GM12878 (cell line): ENCODE measurements around the gene SOBP. TPM values are rescaled to one million over a fixed set of nuclear protein-coding genes. Genes with fewer than 3 reads are reported as not detected.

Experiments used
- ATAC-seq: fragments of 200-7000 bp; cut with Tn5 transposase; 3 replicates; pipeline ENCODE4 v1.9.1; 2020; ENCODE audit warnings: mild to moderate bottlenecking, moderate library complexity
- BruUV-seq: library from RNA; stranded (reverse); fragments of 400-500 nt; replicated peaks from 2 replicates; lab custom pipeline; 2021; lab: Mats Ljungman, UMichigan
- CTCF ChIA-PET: fragments of 300-600 bp; sonication (Branson Sonifier 250); formaldehyde crosslinking; extraction: SDS; loops from one replicate; lab custom pipeline; 2021; ENCODE audit warnings: inconsistent platforms; lab: Yijun Ruan, JAX
- POLR2A ChIA-PET: fragments of 350-600 bp; formaldehyde crosslinking; extraction: SDS; loops from one replicate; lab custom pipeline; 2021; ENCODE audit warnings: inconsistent platforms; lab: Charles Lee
- RAD21 ChIA-PET: fragments of 300-600 bp; sonication (Branson Sonifier 250); formaldehyde crosslinking; loops from one replicate; lab custom pipeline; 2023; ENCODE audit warnings: antibody characterized with exemption; ENCODE audit not compliant: unreplicated experiment; lab: Charles Lee
- SMC1A ChIA-PET: fragments of 300-600 bp; sonication (Branson Sonifier 250); formaldehyde crosslinking; loops from one replicate; lab custom pipeline; 2023; ENCODE audit not compliant: unreplicated experiment, uncharacterized antibody; lab: Charles Lee
- DNase-seq: peaks from one replicate; pipeline ENCODE4 v3.0.0-alpha.2; 2011; ENCODE audit warnings: low read depth, low spot score
- FAIRE-seq: peaks from 3 replicates; lab custom pipeline; 2011; peaks lifted over from hg19 to GRCh38; lab: Jason Lieb, UNC
- H2AFZ ChIP-seq: 2 replicates; pipeline ENCODE4 v1.6.0; 2011; ENCODE audit warnings: low read depth, low read length, control low read depth; ENCODE audit not compliant: control insufficient read depth
- H3K27ac ChIP-seq: 2 replicates; pipeline ENCODE4 v1.5.1; 2011; ENCODE audit warnings: control low read depth; ENCODE audit not compliant: control insufficient read depth, insufficient read depth
- H3K27me3 ChIP-seq, 2 experiments: replicated peaks in 1 of 2; 2 replicates each; pipeline versions ENCODE4 v1.6.0 to v1.6.1; 2011; ENCODE audit warnings: low read length in 1 of 2; ENCODE audit not compliant: control insufficient read depth in 2 of 2, insufficient read depth in 2 of 2
- H3K36me3 ChIP-seq, 2 experiments: 2 replicates each; pipeline ENCODE4 v1.5.1; 2011; ENCODE audit warnings: low read length in 1 of 2; ENCODE audit not compliant: control insufficient read depth in 2 of 2, insufficient read depth in 2 of 2
- H3K4me1 ChIP-seq: 2 replicates; pipeline ENCODE4 v1.6.1; 2011; ENCODE audit warnings: mild to moderate bottlenecking, low read length, moderate library complexity, mixed read lengths; ENCODE audit not compliant: control insufficient read depth, insufficient read depth
- H3K4me2 ChIP-seq: 2 replicates; pipeline ENCODE4 v1.6.0; 2011; ENCODE audit warnings: control low read depth; ENCODE audit not compliant: control insufficient read depth, insufficient read depth
- H3K4me3 ChIP-seq: fragments of 200-600 bp; sonication (generic); 2 replicates; pipeline ENCODE4 v1.5.1; 2016
- H3K79me2 ChIP-seq: 2 replicates; pipeline ENCODE4 v1.6.0; 2011; ENCODE audit warnings: low read length; ENCODE audit not compliant: control insufficient read depth, insufficient read depth
- H3K9ac ChIP-seq: 2 replicates; pipeline ENCODE4 v1.8.0; 2011; ENCODE audit warnings: low read length, control low read depth, mixed read lengths; ENCODE audit not compliant: control insufficient read depth, insufficient read depth
- H3K9me3 ChIP-seq: replicated peaks from 3 replicates; pipeline ENCODE4 v1.5.1; 2011; ENCODE audit warnings: mild to moderate bottlenecking, low read length; ENCODE audit not compliant: control insufficient read depth, insufficient read depth
- H4K20me1 ChIP-seq: 2 replicates; pipeline ENCODE4 v1.6.0; 2011; ENCODE audit not compliant: control insufficient read depth, insufficient read depth
- ATF7 ChIP-seq: fragments of 450-650 bp; IDR thresholded peaks from 2 replicates; pipeline ENCODE4 v1.6.1; 2016; ENCODE audit warnings: low read depth, mild to moderate bottlenecking
- FOXK2 ChIP-seq: fragments of 450-650 bp; IDR thresholded peaks from 2 replicates; pipeline ENCODE4 v1.6.1; 2017; ENCODE audit warnings: mild to moderate bottlenecking, moderate library complexity
- JUNB ChIP-seq: IDR thresholded peaks from 2 replicates; pipeline ENCODE4 v1.6.1; 2016; ENCODE audit warnings: antibody characterized with exemption, mild to moderate bottlenecking
- RAD51 ChIP-seq: fragments of 450-650 bp; IDR thresholded peaks from 2 replicates; pipeline ENCODE4 v1.6.1; 2016; ENCODE audit warnings: moderate library complexity, mild to moderate bottlenecking, inconsistent platforms
- RELB ChIP-seq: fragments of 450-650 bp; IDR thresholded peaks from 2 replicates; pipeline ENCODE4 v1.6.1; 2017; ENCODE audit warnings: low read depth, mild to moderate bottlenecking, moderate library complexity
- RUNX3 ChIP-seq: IDR thresholded peaks from 2 replicates; pipeline ENCODE4 v1.6.1; 2012; ENCODE audit warnings: low read length, inconsistent platforms
- SIN3A ChIP-seq: IDR thresholded peaks from 2 replicates; pipeline ENCODE4 v1.6.1; 2012; ENCODE audit warnings: low read depth, low read length, improper control_type of control experiment
- WRNIP1 ChIP-seq: IDR thresholded peaks from 2 replicates; pipeline ENCODE4 v1.6.1; 2011; ENCODE audit warnings: low read depth, low read length, improper control_type of control experiment, borderline replicate concordance
- ZNF687 ChIP-seq: fragments of 450-650 bp; IDR thresholded peaks from 2 replicates; pipeline ENCODE4 v1.6.1; 2017; ENCODE audit warnings: mild to moderate bottlenecking, moderate library complexity
- WGBS: methylation state at CpG from one replicate; pipeline ENCODE4 v1.1.6; 2016; ENCODE audit warnings: low lambda C conversion rate; ENCODE audit not compliant: insufficient replicate concordance, insufficient coverage; ENCODE audit errors: missing lambda C conversion rate; 5-methylcytosine and 5-hydroxymethylcytosine counted together
- in situ Hi-C: fragments of 300-500 bp; cut with MboI; formaldehyde crosslinking; loops from 9 replicates; pipeline ENCODE4 v1.14.3; 2018; ENCODE audit warnings: mixed read lengths
- intact Hi-C: fragments of 100-400 bp; cut with micrococcal nuclease; formaldehyde crosslinking; loops from one replicate; pipeline ENCODE4 v1.14.2; 2022; ENCODE audit not compliant: unreplicated experiment
- polyA plus RNA-seq, 11 experiments: library from polyadenylated mRNA; depleted of rRNA in 4 of 11; unstranded in 6 of 11; stranded (reverse) in 5 of 11; fragments of >200 nt; fragmentation: Nextera tagmentation in 4 of 11; fragmentation: Illumina TruSeq in 1 of 11; extraction: Ambion mirVana in 4 of 11; extraction: Trizol in 1 of 11; gene quantifications; 1 replicate in 1 of 11; 2 replicates in 10 of 11; pipeline versions ENCODE4 v1.2.1 to v1.2.3, GENCODE V29; 2011 to 2016; ENCODE audit warnings: inconsistent platforms in 2 of 11, missing spikeins in 2 of 11, low read depth in 1 of 11
- total RNA-seq, 4 experiments: library from RNA; depleted of rRNA in 3 of 4; stranded (reverse); fragments of >200 nt in 3 of 4; fragmentation: Illumina TruSeq in 1 of 4; extraction: Trizol in 1 of 4; gene quantifications; 2 replicates each; pipeline versions ENCODE4 v1.2.1 to v1.2.3, GENCODE V29; 2013 to 2021

Gene SOBP
- total and polyA plus RNA-seq, 10 of the 15 experiments (the other 5 are each of a cell fraction or from before 2014, with no cell fraction given), result 0.49 to 1.9 (median 0.78) TPM

GRCh38 chr6:107513214-107513613 is 23.3 kb downstream of the SOBP start:
- RAD21 ChIA-PET, result interaction anchor here (0.7 kb wide), 1 partner anchor 48 kb away, joined by 3 read pairs; no protein-coding TSS in a partner anchor
- Histone ChIP-seq H3K4me2 (no peak overlapping the region), H3K27ac (no peak overlapping the region), H3K4me3 (no peak overlapping the region), H3K9me3 (no peaks in the 10 kb centered on the region; the same call in 2 of the 3 replicates), H4K20me1 (no peaks in the 10 kb centered on the region), H3K79me2 (no peaks in the 10 kb centered on the region), H3K9ac (no peak overlapping the region), H3K4me1 (no peaks in the 10 kb centered on the region), H2AFZ (no peak overlapping the region), H3K27me3 (no peaks in the 10 kb centered on the region)
- POLR2A ChIA-PET, result no interaction called here
- SMC1A ChIA-PET, result no interaction called here
- intact Hi-C loops, result no loop called here
- ATAC-seq (no peak), FAIRE-seq (no peak), DNase-seq (no peak)
- CTCF ChIA-PET, result interaction anchor here (0.9 kb wide), 2 partner anchors 9 to 10 kb away, joined by 3 read pairs; no protein-coding TSS in a partner anchor
- 42% methylated on average over 2 of the region's 2 CpGs for WGBS
- TF ChIP-seq ATF7 (no peak), SIN3A (no peak), RAD51 (peak; percentile 30; the same call in 1 of the 2 replicates)
- TF ChIP-seq, all 136 proteins: peak for 1
- in situ Hi-C loops, result no loop called here
- H3K36me3 ChIP-seq, result no peaks in the 10 kb centered on the region
- no TSS peak for BruUV-seq

- no peaks in the 10 kb centered on the region for H3K79me2 ChIP-seq
- H3K36me3 ChIP-seq, result no peaks in the 10 kb centered on the region
- no TSS peak for BruUV-seq
- no peaks in the 10 kb centered on the region for H3K4me1 ChIP-seq
- intact Hi-C loops (no loop called here), in situ Hi-C loops (no loop called here)
- H4K20me1 ChIP-seq, result no peaks in the 10 kb centered on the region
- H3K9me3 ChIP-seq, result no peaks in the 10 kb centered on the region; the same call in 2 of the 3 replicates
- no peak for ATAC-seq
- ChIA-PET RAD21 (no interaction called here), CTCF (no interaction called here), POLR2A (no interaction called here), SMC1A (no interaction called here)
- no peak overlapping the region for H3K9ac ChIP-seq
- H3K27ac ChIP-seq, result no peak overlapping the region
- WGBS, result 83% methylated on average over 5 of the region's 5 CpGs
- H3K4me3 ChIP-seq, result no peak overlapping the region
- H2AFZ ChIP-seq, result no peak overlapping the region
- no peak overlapping the region for H3K4me2 ChIP-seq
- no peaks in the 10 kb centered on the region for H3K27me3 ChIP-seq
- no peak for DNase-seq
- no peak for FAIRE-seq
- TF ChIP-seq RELB (no peak), WRNIP1 (no peak), FOXK2 (no peak), RUNX3 (no peak), JUNB (no peak), ZNF687 (no peak)
Measured at GRCh38 chr6:107515955-107516354, 26.0 kb downstream of the SOBP start.
